Panc1 (cell line): ENCODE data around the gene ELF4. TPM values are rescaled to one million over a fixed set of nuclear protein-coding genes. Genes with fewer than 3 reads are reported as not detected.
"Not testable (repeated sequence)": the region's sequence is repeated elsewhere in the genome, so short reads cannot be mapped to it uniquely, and the experiment has no call there.

Source experiments
- ATAC-seq: fragments of 200-7000 bp; cut with Tn5 transposase; 2 replicates; pipeline ENCODE4 v1.9.1; 2020; ENCODE audit warnings: mild to moderate bottlenecking, moderate library complexity
- BruUV-seq: library from RNA; stranded (reverse); fragments of 400-500 nt; replicated peaks from 2 replicates; lab custom pipeline; 2021; lab: Mats Ljungman, UMichigan
- CTCF ChIA-PET: fragments of 300-600 bp; sonication (Branson Sonifier 250); formaldehyde crosslinking; loops from one replicate; lab custom pipeline; 2022; ENCODE audit warnings: antibody characterized with exemption; lab: Charles Lee
- POLR2A ChIA-PET: fragments of 300-600 bp; sonication (Branson Sonifier 250); formaldehyde crosslinking; loops from one replicate; lab custom pipeline; 2022; ENCODE audit warnings: antibody characterized with exemption; lab: Charles Lee
- DNase-seq: peaks from one replicate; pipeline ENCODE4 v3.0.0-alpha.2; 2010; ENCODE audit warnings: low read depth, low spot score
- H3K27ac ChIP-seq: 2 replicates; pipeline ENCODE4 v1.5.1; 2011; ENCODE audit warnings: mild to moderate bottlenecking, low read length, inconsistent platforms
- H3K27me3 ChIP-seq: fragments of 200-500 bp; sonication (Bioruptor generic); 2 replicates; pipeline ENCODE4 v1.6.0; 2014; ENCODE audit warnings: low read length, inconsistent platforms; ENCODE audit not compliant: control insufficient read depth, insufficient read depth
- H3K36me3 ChIP-seq: fragments of 200-500 bp; sonication (Bioruptor generic); 2 replicates; pipeline ENCODE4 v1.5.1; 2014; ENCODE audit warnings: inconsistent platforms, mild to moderate bottlenecking, low read length, moderate library complexity; ENCODE audit not compliant: control insufficient read depth, insufficient read depth
- H3K4me1 ChIP-seq: 2 replicates; pipeline ENCODE4 v1.5.1; 2011; ENCODE audit warnings: inconsistent platforms, mild to moderate bottlenecking, low read length, moderate library complexity; ENCODE audit not compliant: control insufficient read depth, insufficient read depth
- H3K4me3 ChIP-seq, 2 experiments: 2 replicates each; pipeline ENCODE4 v1.5.1; 2011 to 2012; ENCODE audit warnings: low read depth in 2 of 2, low read length in 2 of 2, mild to moderate bottlenecking in 2 of 2, inconsistent platforms in 1 of 2, moderate library complexity in 1 of 2
- H3K9me3 ChIP-seq: fragments of 200-500 bp; sonication (Bioruptor generic); 2 replicates; pipeline ENCODE4 v1.5.1; 2014; ENCODE audit warnings: low read depth, mild to moderate bottlenecking, inconsistent platforms, low read length, moderate library complexity; ENCODE audit not compliant: control insufficient read depth, insufficient read depth
- CTCF ChIP-seq: fragments of 450-650 bp; IDR thresholded peaks from 2 replicates; pipeline ENCODE4 v1.5.1; 2017; ENCODE audit warnings: mild to moderate bottlenecking
- POLR2AphosphoS5 ChIP-seq: IDR thresholded peaks from 2 replicates; pipeline ENCODE4 v1.6.1; 2012; ENCODE audit warnings: mild to moderate bottlenecking, low read depth, low read length, moderate library complexity
- TCF7L2 ChIP-seq: IDR thresholded peaks from 2 replicates; pipeline ENCODE4 v1.6.1; 2011; ENCODE audit warnings: mild to moderate bottlenecking, low read depth, low read length, inconsistent platforms
- in situ Hi-C: cut with HindIII; loops from 2 replicates; pipeline ENCODE4 v1.10.0; 2016; ENCODE audit warnings: low sequenced_read_pairs, low pct_unique_long_range_greater_than_20kb
- intact Hi-C: fragments of 100-400 bp; cut with micrococcal nuclease; formaldehyde crosslinking; loops from one replicate; pipeline ENCODE4 v1.10.0; 2022; ENCODE audit not compliant: unreplicated experiment
- total RNA-seq: library from RNA; stranded (reverse); gene quantifications from one replicate; pipeline ENCODE4 v1.2.1, GENCODE V29; 2021; ENCODE audit not compliant: unreplicated experiment
- TF ChIP-seq, protein P1 (sequence below), 2 experiments: IDR thresholded peaks; 2 replicates each; pipeline ENCODE4 v1.6.1; 2011 to 2012; ENCODE audit warnings: low read depth in 2 of 2, control low read depth in 1 of 2, low read length in 1 of 2, mild to moderate bottlenecking in 1 of 2, moderate library complexity in 1 of 2; ENCODE audit not compliant: insufficient read depth in 1 of 2

Gene ELF4
- total RNA-seq, 1 experiment from 2014 or later = 48.0 TPM

GRCh38 chrX:130117166-130117565 is 6.9 kb upstream of the ELF4 start:
- Histone ChIP-seq H3K27ac (0 out of 2 replicates have a peak overlapping the region, but pooled peaks have one; percentile 90), H3K27me3 (no peaks in the 10 kb centered on the region), H3K36me3 (no peaks in the 10 kb centered on the region), H3K9me3 (no peaks in the 10 kb centered on the region), H3K4me1 (peaks cover 55% of the 10 kb centered on the region), H3K4me3 (no peak overlapping the region)
- TF ChIP-seq, protein P1, sequence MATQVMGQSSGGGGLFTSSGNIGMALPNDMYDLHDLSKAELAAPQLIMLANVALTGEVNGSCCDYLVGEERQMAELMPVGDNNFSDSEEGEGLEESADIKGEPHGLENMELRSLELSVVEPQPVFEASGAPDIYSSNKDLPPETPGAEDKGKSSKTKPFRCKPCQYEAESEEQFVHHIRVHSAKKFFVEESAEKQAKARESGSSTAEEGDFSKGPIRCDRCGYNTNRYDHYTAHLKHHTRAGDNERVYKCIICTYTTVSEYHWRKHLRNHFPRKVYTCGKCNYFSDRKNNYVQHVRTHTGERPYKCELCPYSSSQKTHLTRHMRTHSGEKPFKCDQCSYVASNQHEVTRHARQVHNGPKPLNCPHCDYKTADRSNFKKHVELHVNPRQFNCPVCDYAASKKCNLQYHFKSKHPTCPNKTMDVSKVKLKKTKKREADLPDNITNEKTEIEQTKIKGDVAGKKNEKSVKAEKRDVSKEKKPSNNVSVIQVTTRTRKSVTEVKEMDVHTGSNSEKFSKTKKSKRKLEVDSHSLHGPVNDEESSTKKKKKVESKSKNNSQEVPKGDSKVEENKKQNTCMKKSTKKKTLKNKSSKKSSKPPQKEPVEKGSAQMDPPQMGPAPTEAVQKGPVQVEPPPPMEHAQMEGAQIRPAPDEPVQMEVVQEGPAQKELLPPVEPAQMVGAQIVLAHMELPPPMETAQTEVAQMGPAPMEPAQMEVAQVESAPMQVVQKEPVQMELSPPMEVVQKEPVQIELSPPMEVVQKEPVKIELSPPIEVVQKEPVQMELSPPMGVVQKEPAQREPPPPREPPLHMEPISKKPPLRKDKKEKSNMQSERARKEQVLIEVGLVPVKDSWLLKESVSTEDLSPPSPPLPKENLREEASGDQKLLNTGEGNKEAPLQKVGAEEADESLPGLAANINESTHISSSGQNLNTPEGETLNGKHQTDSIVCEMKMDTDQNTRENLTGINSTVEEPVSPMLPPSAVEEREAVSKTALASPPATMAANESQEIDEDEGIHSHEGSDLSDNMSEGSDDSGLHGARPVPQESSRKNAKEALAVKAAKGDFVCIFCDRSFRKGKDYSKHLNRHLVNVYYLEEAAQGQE (IDR thresholded peaks at IDR 0.05; ENCODE audit: insufficient read depth in 1 of 2, low read depth in 2 of 2, low read length in 1 of 2) = 0 out of 4 replicates have a peak, but pooled peaks of 1 of the 2 experiments have one; percentile 45
- no peak for TF ChIP-seq POLR2AphosphoS5
- in situ Hi-C loops (no loop called here), intact Hi-C loops (no loop called here)
- DNase-seq = no peak
- no TSS peak for BruUV-seq
- POLR2A ChIA-PET = no interaction called here
- no peak for ATAC-seq
- CTCF ChIA-PET = interaction anchor here (0.6 to 0.7 kb wide), 2 partner anchors 12 to 14 kb away, joined by 3 read pairs; no protein-coding TSS in a partner anchor

GRCh38 chrX:130115119-130115885 is 5.0 kb upstream of the ELF4 start:
- DNase-seq, H3K27me3 ChIP-seq, CTCF ChIA-PET, H3K27ac ChIP-seq, H3K36me3 ChIP-seq, BruUV-seq, intact Hi-C loops, H3K9me3 ChIP-seq, H3K4me3 ChIP-seq, in situ Hi-C loops, ATAC-seq: not testable (repeated sequence)
- peaks cover 56% of the 10 kb centered on the region for H3K4me1 ChIP-seq
- POLR2A ChIA-PET = interaction anchor here (0.7 kb wide), 1 partner anchor 15 kb away, joined by 5 read pairs; no protein-coding TSS in a partner anchor

GRCh38 chrX:130114141-130114588 is 3.9 kb upstream of the ELF4 start:
- no TSS peak for BruUV-seq
- DNase-seq (no peak), ATAC-seq (0 out of 2 replicates have a peak, but pooled peaks have one; percentile 22)
- intact Hi-C loops (no loop called here), in situ Hi-C loops (no loop called here)
- H3K4me3 ChIP-seq = no peak overlapping the region
- ChIA-PET CTCF (interaction anchor here (1.1 kb wide), 1 partner anchor 54 kb away, joined by 3 read pairs; no protein-coding TSS in a partner anchor), POLR2A (no interaction called here)
- H3K9me3 ChIP-seq = no peaks in the 10 kb centered on the region
- H3K4me1 ChIP-seq = peaks cover 45% of the 10 kb centered on the region
- H3K27me3 ChIP-seq = no peaks in the 10 kb centered on the region
- peak overlapping the region; percentile 64 for H3K27ac ChIP-seq
- H3K36me3 ChIP-seq = no peaks in the 10 kb centered on the region
- no peak for TF ChIP-seq POLR2AphosphoS5
- TF ChIP-seq CTCF = no peak
- no peak for TF ChIP-seq TCF7L2
